HepG2 (cell line): ENCODE data around the gene CD4. TPM values are rescaled to one million over a fixed set of nuclear protein-coding genes. Genes with fewer than 3 reads are reported as not detected.
A peak's percentile ranks its signal among the peaks of the same experiment; 100 is the strongest.

Source experiments
- AKAP8 ChIP-seq: sonication (generic); formaldehyde crosslinking; IDR thresholded peaks from 2 replicates; pipeline ENCODE4 v1.5.1; 2020; ENCODE audit warnings: mild to moderate bottlenecking, missing genetic modification reagents
- HCFC1 ChIP-seq: fragments of 150-350 bp; IDR thresholded peaks from 2 replicates; pipeline ENCODE4 v1.6.1; 2014; ENCODE audit warnings: low read depth, low read length
- HIC2 ChIP-seq: sonication (generic); formaldehyde crosslinking; IDR thresholded peaks from 2 replicates; pipeline ENCODE4 v1.9.0; 2022; ENCODE audit warnings: low read depth, missing genetic modification reagents
- HNF1A ChIP-seq, 2 experiments: sonication (generic) in 1 of 2; formaldehyde crosslinking in 1 of 2; IDR thresholded peaks; 2 replicates each; pipeline versions ENCODE4 v1.4.0 to v1.6.1; 2016 to 2020; ENCODE audit warnings: borderline replicate concordance in 1 of 2, low read depth in 1 of 2, mild to moderate bottlenecking in 1 of 2, missing genetic modification reagents in 1 of 2
- NCOA2 ChIP-seq: sonication (generic); formaldehyde crosslinking; IDR thresholded peaks from 2 replicates; pipeline ENCODE4 v1.8.0; 2022; ENCODE audit warnings: inconsistent platforms
- TCF12 ChIP-seq, 2 experiments: fragments of 450-650 bp in 1 of 2; sonication (generic) in 1 of 2; formaldehyde crosslinking in 1 of 2; IDR thresholded peaks; 2 replicates each; pipeline versions ENCODE4 v1.6.1 to v1.8.0; 2017 to 2022; ENCODE audit warnings: antibody characterized with exemption in 1 of 2, mild to moderate bottlenecking in 1 of 2, missing genetic modification reagents in 1 of 2, moderate library complexity in 1 of 2
- ZNF263 ChIP-seq: sonication (generic); formaldehyde crosslinking; IDR thresholded peaks from 2 replicates; pipeline ENCODE4 v1.4.0; 2020; ENCODE audit warnings: missing genetic modification reagents
- ZNF331 ChIP-seq: sonication (generic); formaldehyde crosslinking; IDR thresholded peaks from 2 replicates; pipeline ENCODE4 v1.4.0; 2020; ENCODE audit warnings: missing genetic modification reagents
- ZNF687 ChIP-seq: sonication (generic); formaldehyde crosslinking; IDR thresholded peaks from 2 replicates; pipeline ENCODE4 v1.5.1; 2020; ENCODE audit warnings: mild to moderate bottlenecking, missing genetic modification reagents, moderate library complexity
- polyA plus RNA-seq, 8 experiments: library from polyadenylated mRNA; depleted of rRNA in 3 of 8; stranded (reverse) in 7 of 8; unstranded in 1 of 8; fragments of >200 nt; fragmentation: Illumina TruSeq in 4 of 8; extraction: Trizol in 4 of 8; gene quantifications; 2 replicates each; pipeline versions ENCODE4 v1.2.1 to v1.2.3, GENCODE V29; 2011 to 2016; ENCODE audit warnings: low read depth in 4 of 8, missing spikeins in 1 of 8, mixed read lengths in 1 of 8; ENCODE audit not compliant: insufficient read depth in 1 of 8
- total RNA-seq, 5 experiments: library from RNA; depleted of rRNA; stranded (reverse); fragments of >200 nt; fragmentation: Illumina TruSeq; extraction: Trizol; gene quantifications; 2 replicates each; pipeline ENCODE4 v1.2.3, GENCODE V29; 2016; ENCODE audit warnings: low read depth in 1 of 5

Gene CD4
- total and polyA plus RNA-seq, 2 of the 13 experiments (the other 11 are each of a cell fraction or from before 2014, with no cell fraction given): 0.07 to 0.95 TPM

GRCh38 chr12:6821591-6822425 is 32.5 kb downstream of the CD4 start, which contains the start of gene GPR162 (continued):
- TF ChIP-seq TCF12 (IDR thresholded peaks at IDR 0.05) (no peak), TCF12 (CRISPR knock-in tag; IDR thresholded peaks at IDR 0.05) (no peak), ZNF687 (CRISPR knock-in tag) (peak; percentile 40), HCFC1 (no peak), HIC2 (CRISPR knock-in tag) (no peak), NCOA2 (CRISPR knock-in tag) (no peak), HNF1A (IDR thresholded peaks at IDR 0.05; ENCODE audit: low read depth) (no peak), HNF1A (CRISPR knock-in tag; IDR thresholded peaks at IDR 0.05; ENCODE audit: borderline replicate concordance) (no peak), ZNF263 (peak; percentile 81; the same call in 1 of the 2 replicates), ZNF331 (no peak), AKAP8 (CRISPR knock-in tag) (peak; percentile 85; the same call in 1 of the 2 replicates)
